Measurements from ENCODE around the gene GABRG2.

DNA sequence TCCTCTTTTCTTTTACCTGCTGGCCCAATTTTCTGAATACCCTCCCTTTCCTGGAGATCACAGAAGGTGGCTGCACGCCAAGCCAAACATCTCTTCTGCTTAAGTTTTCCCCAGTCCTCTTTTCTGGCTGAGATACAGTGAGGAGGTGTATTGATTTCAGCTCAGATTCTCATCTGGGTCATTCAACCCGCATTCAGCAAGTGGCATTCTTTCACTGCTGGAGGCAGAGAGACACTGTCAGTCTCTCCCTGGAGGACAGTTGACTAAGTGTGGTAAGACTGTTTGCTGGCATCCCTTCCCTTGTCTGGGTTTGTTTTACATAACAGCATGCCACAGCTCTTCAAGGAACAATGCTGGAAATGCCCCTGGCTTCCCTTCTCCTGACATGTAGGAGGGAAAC is 60.5 kb downstream of the GABRG2 start:
- TF ChIP-seq CTCF (IDR thresholded peaks at IDR 0.05) (no peak), POLR2A (IDR thresholded peaks at IDR 0.05) (no peak)

Data from uterus (tissue), 2 donors.